GM18861 (cell line): ENCODE data around the gene TRABD2B.

Experiments
- ATAC-seq: cut with Tn5 transposase; IDR thresholded peaks from one replicate; pipeline ENCODE4 v1.9.1; 2021; ENCODE audit not compliant: unreplicated experiment

Gene TRABD2B

DNA sequence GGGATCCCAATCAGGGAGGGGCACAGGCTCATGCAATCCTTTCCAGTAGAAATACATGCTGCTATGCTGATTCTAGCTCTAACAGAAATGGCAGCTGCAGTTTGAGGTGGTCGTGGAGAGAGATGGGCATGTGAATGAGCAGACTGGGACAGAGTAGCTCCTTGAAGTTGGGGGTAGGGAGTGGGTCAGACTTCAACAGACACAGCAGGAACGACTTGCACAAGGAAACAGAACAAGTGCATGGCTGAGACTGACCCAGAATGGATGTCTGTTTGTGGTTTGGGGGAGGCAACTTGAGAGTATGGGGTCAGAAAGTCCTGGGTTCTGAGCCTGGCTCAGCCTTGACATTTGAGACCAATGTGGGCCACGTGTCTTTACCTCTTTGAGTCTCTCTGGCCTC is 25.1 kb upstream of the TRABD2B start:
- ATAC-seq, result no peak

DNA sequence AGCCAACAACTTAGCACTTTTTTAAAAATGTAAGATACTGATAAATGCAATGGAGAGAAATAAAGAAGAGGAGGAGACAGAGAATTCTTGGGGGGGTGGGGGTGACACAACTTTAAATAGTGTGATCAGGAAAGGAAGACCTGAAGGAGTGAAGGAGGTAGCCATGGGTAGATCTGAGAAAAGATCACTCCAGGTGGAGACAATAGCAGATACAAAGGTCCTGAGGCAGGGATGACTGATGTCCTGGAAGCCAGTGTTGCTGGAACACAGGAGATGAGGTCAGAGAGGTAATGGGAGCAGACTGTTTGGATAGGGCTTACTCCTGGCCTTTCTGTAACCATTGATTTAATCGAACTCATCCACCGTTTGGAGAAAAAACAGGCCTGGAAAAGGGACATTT is 24.6 kb upstream of the TRABD2B start:
- ATAC-seq, result no peak

DNA sequence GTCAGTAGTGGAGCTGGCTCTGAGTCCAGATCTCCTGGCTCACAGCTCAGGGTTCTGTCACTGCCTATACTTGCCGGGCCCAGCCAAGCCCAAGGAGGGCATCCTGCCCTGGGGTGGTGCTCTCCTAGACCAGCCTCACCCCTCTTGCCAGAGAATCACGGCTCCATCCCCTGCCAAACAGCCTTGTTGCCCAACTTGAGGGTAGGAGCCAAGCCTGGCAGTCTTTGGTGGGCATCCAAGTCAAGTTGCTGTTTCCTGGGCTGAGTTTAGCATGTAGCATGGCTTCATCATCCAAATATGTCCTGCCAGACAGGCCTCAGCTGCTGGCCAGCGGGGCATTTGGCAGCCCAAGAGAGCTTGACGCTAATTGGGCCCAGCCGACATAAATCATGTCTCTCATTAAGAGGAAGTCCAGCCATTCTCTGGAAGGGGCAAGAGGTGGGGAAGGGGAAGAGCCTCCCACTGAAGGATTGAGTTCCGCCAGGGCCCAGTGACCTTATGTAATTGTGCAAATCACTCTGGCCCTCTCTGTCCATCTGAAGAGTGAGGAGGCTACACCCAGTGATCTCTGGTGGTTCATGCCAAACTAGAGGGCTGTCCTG is 22.6 kb upstream of the TRABD2B start:
- ATAC-seq, result no peak

DNA sequence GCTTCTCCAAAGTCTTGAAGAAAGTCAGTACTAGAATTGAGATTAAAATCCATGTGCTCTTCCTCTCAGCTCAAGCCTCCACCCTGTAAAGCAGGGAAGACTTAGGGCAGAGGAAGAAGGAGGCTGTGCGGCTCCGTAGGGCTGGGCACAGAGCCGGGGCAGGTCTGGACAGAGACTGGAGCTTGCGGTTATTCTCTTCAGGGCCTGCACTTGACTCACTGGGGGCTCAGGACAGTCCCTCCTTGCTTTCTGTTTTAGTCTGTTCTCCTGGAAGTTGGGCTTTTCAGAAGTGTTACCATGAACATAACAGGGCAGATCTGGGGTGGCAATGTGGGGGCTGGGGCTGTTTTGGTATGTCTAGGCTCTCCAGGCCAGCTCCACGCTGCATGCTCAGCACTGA is 21.6 kb upstream of the TRABD2B start:
- no peak for ATAC-seq

- ATAC-seq, result no peak
Measured at GRCh38 chr1:48017716-48018115, 20.5 kb upstream of the TRABD2B start.

- ATAC-seq, result no peak
Measured at GRCh38 chr1:48016515-48016914, 19.3 kb upstream of the TRABD2B start.

- ATAC-seq, result no peak
Measured at GRCh38 chr1:48013270-48013669, 16.1 kb upstream of the TRABD2B start.

DNA sequence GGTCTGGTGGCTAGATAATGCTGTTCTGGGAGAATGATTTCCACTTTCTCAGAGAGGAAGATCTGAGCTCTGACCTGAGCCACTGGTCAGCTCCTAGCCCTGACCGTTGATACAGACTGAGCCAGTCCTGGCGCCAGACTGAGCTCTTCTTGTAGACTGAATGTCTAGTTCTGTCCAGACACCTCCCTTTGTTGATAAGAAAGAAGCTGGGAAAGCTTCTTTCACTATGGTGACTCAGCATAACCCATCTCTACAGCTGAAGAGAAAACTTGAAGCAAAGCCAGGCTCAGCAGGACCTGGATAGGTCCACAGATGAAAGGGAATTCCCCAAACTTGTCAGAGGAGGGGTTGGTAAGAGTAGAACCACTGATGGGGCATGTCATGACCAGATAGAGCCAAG is 9.9 kb upstream of the TRABD2B start:
- ATAC-seq, result no peak

DNA sequence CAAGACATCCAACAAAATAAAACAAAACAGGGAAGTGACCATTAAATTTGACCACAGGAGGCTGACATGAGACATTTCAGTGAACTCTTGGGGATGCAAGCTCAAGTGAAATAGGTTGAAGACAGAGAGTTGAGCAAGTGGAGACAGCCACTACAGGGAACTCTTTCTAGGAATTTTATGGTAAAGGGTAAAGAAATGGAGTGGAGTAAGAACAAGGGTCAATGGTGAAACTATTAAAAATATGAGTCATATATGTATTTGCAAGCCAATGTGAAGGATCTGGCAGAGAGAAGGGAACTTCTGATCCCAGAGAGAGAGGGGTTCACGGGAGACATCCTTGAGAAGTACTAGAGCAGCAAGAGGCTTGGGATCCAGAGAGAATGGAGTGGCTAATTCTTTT is 9.1 kb upstream of the TRABD2B start:
- no peak for ATAC-seq

DNA sequence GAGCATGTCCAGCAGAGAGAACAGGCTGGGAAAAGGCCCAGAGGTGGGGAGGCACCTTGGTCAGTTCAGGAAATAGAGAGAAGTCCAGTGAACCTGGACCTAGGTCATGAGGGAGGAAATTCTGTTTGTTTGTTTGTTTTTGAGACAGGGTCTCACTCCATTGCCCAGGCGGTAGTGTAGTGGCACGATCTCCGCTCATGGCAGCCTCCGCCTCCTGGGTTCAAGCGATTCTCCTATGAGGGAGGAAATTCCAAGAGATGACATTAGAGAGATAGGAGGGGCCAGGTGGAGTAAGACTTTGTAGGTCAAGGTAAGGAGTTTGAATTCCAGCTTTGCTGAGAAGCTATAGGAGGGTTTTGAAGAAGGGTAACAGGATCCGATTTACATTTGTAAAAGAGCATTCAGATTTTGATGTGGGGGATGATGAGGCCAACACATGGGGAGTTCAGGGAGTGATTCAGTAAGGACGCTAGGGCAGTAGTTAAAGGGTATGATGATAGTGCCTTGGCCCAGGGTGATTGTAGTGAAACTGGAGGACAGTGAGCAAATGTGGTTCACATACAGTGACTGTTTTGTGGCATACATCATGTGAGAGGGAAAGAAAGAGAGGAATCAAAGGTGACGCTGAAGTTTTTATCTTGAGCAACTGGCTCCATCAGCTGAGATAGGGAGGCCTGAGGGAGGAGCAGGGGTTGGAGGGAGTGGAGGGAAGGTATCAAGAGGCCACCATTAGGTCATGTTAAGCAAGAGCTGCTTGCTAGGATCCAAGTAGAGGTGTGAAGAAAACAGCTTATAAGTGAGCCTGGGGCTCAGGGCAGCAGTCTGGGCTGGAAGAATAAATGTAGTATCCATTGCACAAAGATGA is 8.3 kb upstream of the TRABD2B start:
- no peak for ATAC-seq

DNA sequence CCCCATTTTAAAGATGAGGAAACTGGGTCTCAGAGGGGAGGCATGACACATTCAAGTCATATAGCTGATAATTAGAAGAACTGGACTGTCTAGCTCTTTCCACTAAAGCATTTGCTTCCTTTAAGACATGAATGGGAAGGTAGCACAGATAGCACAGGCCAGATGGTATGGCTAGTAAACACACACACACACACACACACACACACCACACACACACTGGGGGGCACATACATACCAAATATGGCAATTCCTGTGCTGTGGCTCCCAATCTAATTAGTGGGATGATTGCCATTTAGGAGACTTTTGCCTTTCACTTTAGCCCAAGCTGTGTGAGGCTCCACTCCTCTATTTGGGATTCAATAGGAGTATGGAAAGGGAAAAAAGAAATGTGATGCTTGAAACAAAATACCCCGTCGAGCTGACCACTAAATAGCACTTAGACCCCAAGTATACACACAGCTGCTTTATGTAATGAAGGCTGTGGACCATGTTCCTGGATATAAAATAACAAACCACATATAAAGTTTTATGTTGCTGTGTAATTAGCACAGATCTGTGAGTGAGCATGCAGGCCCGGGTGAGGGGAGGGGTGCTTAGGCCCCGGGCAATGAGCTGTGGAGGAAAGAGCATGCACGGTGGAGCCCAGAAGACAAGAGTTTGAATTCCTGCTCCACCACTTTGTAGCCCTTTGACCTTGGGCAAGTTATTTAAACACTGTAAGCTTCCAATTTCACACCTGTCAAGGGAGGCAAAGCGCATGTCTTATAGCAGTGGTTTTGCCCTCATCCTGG is 6.8 kb upstream of the TRABD2B start:
- ATAC-seq, result no peak

GRCh38 chr1:48002142-48002541 is 5.0 kb upstream of the TRABD2B start:
- no peak for ATAC-seq

DNA sequence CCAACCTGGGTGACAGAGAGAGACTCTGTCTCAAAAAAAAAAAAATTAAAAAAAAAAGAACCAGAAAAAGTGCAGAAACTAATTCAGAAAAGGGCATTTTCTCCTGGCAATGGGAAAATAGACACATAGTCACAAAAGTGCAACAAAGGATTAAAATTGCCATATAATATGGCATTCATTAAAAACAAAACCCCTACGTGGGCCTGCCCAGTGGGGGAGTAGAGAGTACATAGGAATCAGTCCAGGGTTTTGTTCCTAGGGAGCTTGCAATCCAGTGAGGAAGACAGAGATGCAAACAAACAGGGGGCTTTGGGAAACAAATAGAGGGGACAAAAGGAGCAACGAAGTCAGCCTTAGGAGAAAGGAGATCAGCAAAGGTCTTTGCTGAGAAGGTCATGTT is 4.5 kb upstream of the TRABD2B start:
- ATAC-seq, result no peak

DNA sequence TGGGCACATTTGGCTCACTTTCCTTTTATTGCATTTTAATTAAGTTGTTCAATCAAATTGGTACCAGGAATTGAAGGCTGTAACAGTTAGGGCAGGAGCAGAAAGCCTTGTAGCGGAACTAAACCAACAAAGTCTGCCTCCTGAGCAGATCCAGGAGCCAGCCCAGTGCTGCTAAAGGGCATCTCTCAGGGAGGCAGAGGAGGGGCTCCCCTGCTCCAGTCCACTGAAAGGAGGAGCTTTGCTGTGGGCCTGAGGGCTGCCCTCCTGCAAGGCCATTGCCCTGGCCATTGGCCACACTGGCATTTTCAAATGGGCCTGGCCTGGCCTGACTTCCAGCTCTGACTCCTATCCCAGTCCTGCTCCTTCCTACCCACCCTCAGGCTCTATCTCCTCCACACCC is 3.7 kb upstream of the TRABD2B start:
- no peak for ATAC-seq

- ATAC-seq, result no peak
Measured at GRCh38 chr1:47999097-47999496, 1.9 kb upstream of the TRABD2B start.

GRCh38 chr1:47998396-47998990 is 1.3 kb upstream of the TRABD2B start:
- ATAC-seq, result no peak

- ATAC-seq, result no peak
Measured at GRCh38 chr1:47996406-47997226, 569 bp downstream of the TRABD2B start.

GRCh38 chr1:47996060-47996405 is 1.2 kb downstream of the TRABD2B start:
- ATAC-seq, result no peak

GRCh38 chr1:47995306-47996050 is 1.7 kb downstream of the TRABD2B start:
- no peak for ATAC-seq
